GM12875 (cell line): Measurements from ENCODE around the gene TMEM135.

Experiments used
- H3K4me3 ChIP-seq: one replicate; pipeline ENCODE4 v1.5.1; 2011; ENCODE audit warnings: low read depth, low read length, control low read depth
- CTCF ChIP-seq: IDR thresholded peaks from 2 replicates; pipeline ENCODE4 v1.5.1; 2011; ENCODE audit warnings: low read depth, mild to moderate bottlenecking, control low read depth, inconsistent platforms, low read length, moderate library complexity, borderline replicate concordance; ENCODE audit not compliant: insufficient read depth

TMEM135 gene

DNA sequence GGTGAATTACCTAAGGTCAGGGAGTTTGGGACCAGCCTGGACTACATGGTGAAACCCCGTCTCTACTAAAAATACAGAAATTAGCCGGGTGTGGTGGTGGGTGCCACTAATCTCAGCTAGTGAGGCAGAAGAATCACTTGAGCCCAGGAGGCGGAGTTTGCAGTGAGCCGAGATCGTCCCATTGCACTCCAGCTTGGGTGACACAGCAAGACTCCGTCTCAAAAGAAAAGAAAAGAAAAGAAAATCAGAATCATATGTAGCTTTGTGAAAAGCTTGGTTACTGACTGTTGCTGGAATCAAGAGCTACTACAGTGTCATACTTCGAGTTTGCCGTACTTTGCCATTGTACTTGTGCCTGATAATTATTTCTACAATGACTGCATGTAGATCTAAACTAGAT, 4.2 kb upstream of the TMEM135 start:
- H3K4me3 ChIP-seq: no peak overlapping the region
- no peak for TF ChIP-seq CTCF

- TF ChIP-seq CTCF: no peak
- H3K4me3 ChIP-seq: no peak overlapping the region
Observed at GRCh38 chr11:87035976-87036583, 1.7 kb upstream of the TMEM135 start.

DNA sequence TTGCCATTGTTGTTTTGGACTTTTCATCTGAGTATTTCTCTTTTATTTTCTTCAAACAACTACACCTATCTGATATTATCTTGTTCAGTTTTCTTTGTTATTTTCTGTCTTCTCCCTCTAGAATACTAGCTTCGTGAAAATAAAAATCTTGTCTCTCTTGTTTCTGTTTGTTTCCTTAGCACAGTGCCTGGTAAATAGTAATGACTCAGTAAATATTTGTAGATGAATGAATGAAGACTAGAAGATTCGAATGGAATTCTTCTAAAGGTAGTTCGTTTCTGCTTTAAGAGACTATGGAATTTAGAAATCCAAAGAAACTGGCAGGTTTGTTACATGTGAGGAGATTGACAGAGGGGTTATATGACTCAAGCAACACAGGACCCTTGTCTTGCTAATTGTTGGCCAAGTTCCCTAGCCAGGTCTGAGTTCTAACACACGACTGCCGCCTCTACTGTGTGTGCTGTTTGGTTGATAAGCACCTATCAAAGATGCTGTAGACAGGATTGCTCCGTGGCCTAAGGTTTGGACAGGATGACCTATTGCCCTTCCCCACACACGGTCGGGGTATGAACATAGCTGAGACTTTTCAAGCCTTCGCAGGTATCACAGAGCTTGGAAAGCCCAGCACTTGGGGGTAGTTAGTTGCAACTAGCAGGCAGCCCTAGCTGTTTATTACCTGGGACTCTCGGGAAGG, 831 bp upstream of the TMEM135 start:
- no peak for TF ChIP-seq CTCF
- H3K4me3 ChIP-seq: peak overlapping the region; percentile 75

- no peak for TF ChIP-seq CTCF
- peak overlapping the region; percentile 75 for H3K4me3 ChIP-seq
Observed at GRCh38 chr11:87038235-87038977, 672 bp downstream of the TMEM135 start.

- no peak for TF ChIP-seq CTCF
- H3K4me3 ChIP-seq: no peak overlapping the region
Observed at GRCh38 chr11:87039371-87039770, 1.6 kb downstream of the TMEM135 start.

- no peak for TF ChIP-seq CTCF
- H3K4me3 ChIP-seq: no peak overlapping the region
Observed at GRCh38 chr11:87043894-87044293, 6.2 kb downstream of the TMEM135 start.
